H1 (cell line): Measurements from ENCODE around the gene PRODH. TPM values are rescaled to one million over a fixed set of nuclear protein-coding genes. Genes with fewer than 3 reads are reported as not detected.

Experiments
- CTCF ChIA-PET: fragments of 300-600 bp; sonication (Branson Sonifier 250); formaldehyde crosslinking; loops from one replicate; lab custom pipeline; 2021; ENCODE audit not compliant: partially characterized antibody; lab: Charles Lee
- POLR2A ChIA-PET: fragments of 300-600 bp; sonication (Branson Sonifier 250); formaldehyde crosslinking; loops from one replicate; lab custom pipeline; 2021; ENCODE audit warnings: inconsistent platforms; ENCODE audit not compliant: partially characterized antibody; lab: Charles Lee
- DNase-seq, 2 experiments: peaks; one replicate each; pipeline versions ENCODE4 v3.0.0 to v3.0.0-alpha.2; 2010 to 2022; ENCODE audit warnings: low spot score in 2 of 2, low read depth in 1 of 2, mixed read lengths in 1 of 2
- FAIRE-seq: peaks from 2 replicates; lab custom pipeline; 2011; peaks lifted over from hg19 to GRCh38; lab: Jason Lieb, UNC
- H2AFZ ChIP-seq: 2 replicates; pipeline ENCODE4 v1.8.1; 2012; ENCODE audit warnings: low read length, inconsistent platforms
- H2AK5ac ChIP-seq: 2 replicates; pipeline ENCODE4 v1.6.1; 2013; ENCODE audit warnings: low read depth, low read length
- H2BK120ac ChIP-seq: replicated peaks from 2 replicates; pipeline ENCODE3; 2013; ENCODE audit warnings: low read depth, low read length, inconsistent platforms
- H2BK12ac ChIP-seq: 2 replicates; pipeline ENCODE4 v1.6.1; 2013; ENCODE audit warnings: low read depth, low read length
- H2BK15ac ChIP-seq: 2 replicates; pipeline ENCODE4 v1.6.1; 2013; ENCODE audit warnings: low read length
- H2BK20ac ChIP-seq: 2 replicates; pipeline ENCODE4 v1.6.1; 2013; ENCODE audit warnings: low read length
- H2BK5ac ChIP-seq: 2 replicates; pipeline ENCODE4 v1.6.1; 2013; ENCODE audit warnings: low read depth, low read length
- H3K14ac ChIP-seq: 2 replicates; pipeline ENCODE4 v1.6.1; 2013; ENCODE audit warnings: inconsistent platforms; ENCODE audit not compliant: insufficient read length
- H3K18ac ChIP-seq: 2 replicates; pipeline ENCODE4 v1.6.1; 2013; ENCODE audit warnings: low read length; ENCODE audit errors: extremely low read depth
- H3K23ac ChIP-seq: 2 replicates; pipeline ENCODE4 v1.6.1; 2013; ENCODE audit warnings: inconsistent platforms; ENCODE audit not compliant: insufficient read length
- H3K23me2 ChIP-seq: 2 replicates; pipeline ENCODE4 v1.6.1; 2013; ENCODE audit warnings: low read depth, low read length
- H3K27ac ChIP-seq: 2 replicates; pipeline ENCODE4 v1.6.1; 2011; ENCODE audit warnings: low read depth, low read length, inconsistent platforms
- H3K27me3 ChIP-seq, 4 experiments: replicated peaks in 1 of 4; 1 replicate in 1 of 4; 2 replicates in 3 of 4; pipeline versions ENCODE4 v1.6.1 to v1.8.1; 2011 to 2013; ENCODE audit warnings: low read length in 3 of 4, mild to moderate bottlenecking in 3 of 4, inconsistent platforms in 2 of 4, mixed read lengths in 2 of 4, moderate library complexity in 1 of 4; ENCODE audit not compliant: control insufficient read depth in 3 of 4, insufficient read depth in 3 of 4; ENCODE audit errors: extremely low read depth in 1 of 4
- H3K36me3 ChIP-seq, 4 experiments: 2 replicates each; pipeline versions ENCODE4 v1.6.1 to v1.8.1; 2011 to 2013; ENCODE audit warnings: mild to moderate bottlenecking in 4 of 4, low read length in 3 of 4, moderate library complexity in 2 of 4, control low read depth in 1 of 4, inconsistent platforms in 1 of 4; ENCODE audit not compliant: insufficient read depth in 4 of 4, control insufficient read depth in 2 of 4
- H3K4ac ChIP-seq: replicated peaks from 2 replicates; pipeline ENCODE3; 2013; ENCODE audit warnings: low read length, low read depth, mixed read lengths, inconsistent platforms; ENCODE audit not compliant: insufficient read length
- H3K4me1 ChIP-seq, 4 experiments: replicated peaks in 1 of 4; 1 replicate in 1 of 4; 2 replicates in 3 of 4; pipeline versions ENCODE4 v1.6.1 to v1.8.1; 2011 to 2013; ENCODE audit warnings: low read length in 3 of 4, inconsistent platforms in 2 of 4, mixed read lengths in 1 of 4; ENCODE audit not compliant: insufficient read depth in 4 of 4, control insufficient read depth in 3 of 4
- H3K4me2 ChIP-seq, 2 experiments: 2 replicates each; pipeline versions ENCODE4 v1.6.1 to v1.8.1; 2011 to 2013; ENCODE audit warnings: low read depth in 2 of 2, low read length in 2 of 2, control low read depth in 1 of 2, inconsistent platforms in 1 of 2, mild to moderate bottlenecking in 1 of 2; ENCODE audit not compliant: insufficient read depth in 1 of 2
- H3K4me3 ChIP-seq, 4 experiments: fragments of 200-600, 300-600 bp in 1 of 4; sonication (generic), shearing (Covaris generic), sonication (Bioruptor Twin) in 1 of 4; 2 replicates each; pipeline versions ENCODE4 v1.5.1 to v1.8.1; 2011 to 2016; ENCODE audit warnings: low read length in 4 of 4, low read depth in 3 of 4, control low read depth in 2 of 4, inconsistent platforms in 2 of 4, mild to moderate bottlenecking in 2 of 4, mixed read lengths in 1 of 4, moderate library complexity in 1 of 4; ENCODE audit not compliant: insufficient read depth in 2 of 4; ENCODE audit errors: extremely low read depth in 1 of 4
- H3K56ac ChIP-seq: replicated peaks from 2 replicates; pipeline ENCODE3; 2013; ENCODE audit warnings: low read depth, mild to moderate bottlenecking, mixed read lengths, low read length, inconsistent platforms; ENCODE audit not compliant: insufficient read length
- H3K79me1 ChIP-seq: 2 replicates; pipeline ENCODE4 v1.6.1; 2013; ENCODE audit warnings: low read depth, low read length, control low read depth
- H3K79me2 ChIP-seq, 2 experiments: 2 replicates each; pipeline versions ENCODE4 v1.6.1 to v1.8.1; 2012 to 2013; ENCODE audit warnings: low read length in 2 of 2, mild to moderate bottlenecking in 2 of 2, inconsistent platforms in 1 of 2; ENCODE audit not compliant: insufficient read depth in 2 of 2, control insufficient read depth in 1 of 2
- H3K9ac ChIP-seq, 4 experiments: replicated peaks in 1 of 4; 1 replicate in 1 of 4; 2 replicates in 3 of 4; pipeline versions ENCODE4 v1.6.1 to v1.8.1; 2011 to 2013; ENCODE audit warnings: low read depth in 3 of 4, low read length in 3 of 4, control low read depth in 2 of 4, mild to moderate bottlenecking in 2 of 4, moderate library complexity in 2 of 4, inconsistent platforms in 1 of 4; ENCODE audit errors: extremely low read depth in 1 of 4
- H3K9me3 ChIP-seq, 2 experiments: 2 replicates each; pipeline versions ENCODE4 v1.6.1 to v1.8.1; 2012 to 2013; ENCODE audit warnings: mild to moderate bottlenecking in 2 of 2, moderate library complexity in 2 of 2, control low read depth in 1 of 2, inconsistent platforms in 1 of 2, low read depth in 1 of 2, low read length in 1 of 2, mixed read lengths in 1 of 2; ENCODE audit not compliant: insufficient read depth in 2 of 2
- H4K20me1 ChIP-seq, 2 experiments: replicated peaks in 1 of 2; 2 replicates each; pipeline versions ENCODE3 to v1.8.1; 2011 to 2013; ENCODE audit warnings: inconsistent platforms in 2 of 2, low read length in 2 of 2, mild to moderate bottlenecking in 1 of 2; ENCODE audit not compliant: insufficient read depth in 2 of 2, control insufficient read depth in 1 of 2
- H4K5ac ChIP-seq: 2 replicates; pipeline ENCODE4 v1.6.1; 2013; ENCODE audit warnings: low read length, low read depth, mixed read lengths, inconsistent platforms; ENCODE audit not compliant: insufficient read length
- H4K8ac ChIP-seq: 2 replicates; pipeline ENCODE4 v1.8.0; 2013; ENCODE audit warnings: mild to moderate bottlenecking, moderate library complexity, low read length, inconsistent platforms; ENCODE audit not compliant: insufficient read depth; ENCODE audit errors: extremely low read depth
- H4K91ac ChIP-seq: replicated peaks from 2 replicates; pipeline ENCODE3; 2013; ENCODE audit warnings: low read length, mixed read lengths, inconsistent platforms; ENCODE audit not compliant: insufficient read length
- BCL11A ChIP-seq, 2 experiments: IDR thresholded peaks; one replicate each; pipeline ENCODE4 v1.6.1; 2011; ENCODE audit warnings: low read depth in 2 of 2, low read length in 2 of 2, mild to moderate bottlenecking in 2 of 2
- CEBPB ChIP-seq: IDR thresholded peaks from 2 replicates; pipeline ENCODE4 v1.6.1; 2012; ENCODE audit warnings: low read depth, low read length
- KDM4A ChIP-seq: IDR thresholded peaks from one replicate; pipeline ENCODE4 v1.7.1; 2012; ENCODE audit warnings: low read depth, mild to moderate bottlenecking, moderate library complexity, low read length, inconsistent platforms; ENCODE audit not compliant: severe bottlenecking
- KDM5A ChIP-seq: fragments of 200-600 bp; IDR thresholded peaks from 2 replicates; pipeline ENCODE4 v1.7.1; 2012; ENCODE audit warnings: mild to moderate bottlenecking, low read length, inconsistent platforms, mixed read lengths
- RNF2 ChIP-seq: fragments of 200-900, 300-1000 bp; sonication (generic); IDR thresholded peaks from 2 replicates; pipeline ENCODE4 v1.7.1; 2016; ENCODE audit warnings: borderline replicate concordance, low read depth, mild to moderate bottlenecking, antibody characterized with exemption, low read length; ENCODE audit not compliant: poor library complexity, severe bottlenecking; ENCODE audit errors: missing control alignments
- SIRT6 ChIP-seq: IDR thresholded peaks from one replicate; pipeline ENCODE4 v1.7.1; 2012; ENCODE audit warnings: low read length, inconsistent platforms
- SIX5 ChIP-seq: IDR thresholded peaks from 2 replicates; pipeline ENCODE4 v1.6.1; 2011; ENCODE audit warnings: mild to moderate bottlenecking, low read depth, low read length
- TEAD4 ChIP-seq: IDR thresholded peaks from 2 replicates; pipeline ENCODE4 v1.6.1; 2012; ENCODE audit warnings: low read depth, low read length, inconsistent platforms, mixed read lengths
- YY1 ChIP-seq: IDR thresholded peaks from 2 replicates; pipeline ENCODE4 v1.6.1; 2011; ENCODE audit warnings: low read depth, mild to moderate bottlenecking, low read length
- WGBS, 2 experiments: shearing (Covaris generic) in 1 of 2; methylation state at CpG; one replicate each; pipeline versions ENCODE4 v1.1.6 to v1.1.7; 2013 to 2015; ENCODE audit warnings: low lambda C conversion rate in 2 of 2, mixed read lengths in 2 of 2, inconsistent platforms in 1 of 2, low coverage in 1 of 2, missing lambda C conversion rate in 1 of 2; ENCODE audit not compliant: insufficient replicate concordance in 2 of 2, insufficient coverage in 1 of 2, insufficient read length in 1 of 2; ENCODE audit errors: extremely low coverage in 1 of 2, missing lambda C conversion rate in 1 of 2; 5-methylcytosine and 5-hydroxymethylcytosine counted together
- polyA plus RNA-seq, 7 experiments: library from polyadenylated mRNA; depleted of rRNA in 3 of 7; stranded (reverse) in 5 of 7; unstranded in 2 of 7; fragments of >200 nt in 5 of 7; fragments of 200-250 nt in 2 of 7; gene quantifications; 1 replicate in 5 of 7; 2 replicates in 1 of 7; 4 replicates in 1 of 7; pipeline versions ENCODE4 v1.2.1 to v1.2.3, GENCODE V29; 2011 to 2013; ENCODE audit warnings: missing spikeins in 2 of 7, mixed read lengths in 2 of 7
- total RNA-seq: library from RNA; stranded (reverse); fragmentation: NEBNext Ultra II Directional; extraction: Animal tissue kit (Norgen Biotek cat#: 25700); gene quantifications from 2 replicates; pipeline ENCODE4 v1.2.1, GENCODE V29; 2021

Gene PRODH
- total and polyA plus RNA-seq, 2 of the 8 experiments (the other 6 are each of a cell fraction or from before 2014, with no cell fraction given) = 27.6 to 45.6 TPM

DNA sequence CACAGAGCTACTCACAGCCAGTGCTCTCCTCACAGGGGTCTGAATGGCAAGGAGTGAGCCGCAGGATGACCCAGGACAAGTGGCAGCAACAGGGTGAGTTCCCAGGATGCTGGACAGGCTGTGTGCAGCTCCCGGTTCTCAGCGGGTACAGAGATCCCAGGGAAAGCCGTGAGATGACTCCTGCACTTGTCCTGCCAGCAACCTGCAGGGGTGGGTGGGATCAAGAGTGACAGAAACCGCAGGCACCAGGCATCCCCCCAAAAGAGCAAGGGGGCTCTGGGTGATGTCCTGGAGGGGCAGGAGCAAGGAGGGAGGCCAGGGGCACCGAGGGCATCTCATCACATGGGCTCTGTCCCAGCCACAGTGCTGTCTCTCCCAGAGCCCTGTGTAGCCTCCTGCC is 15.9 kb upstream of the PRODH start:
- Histone ChIP-seq H3K27ac (no peak overlapping the region), H3K36me3 (peaks cover 0 to 12% (median 0%) of the 10 kb centered on the region in 4 experiments; a peak in 1 of 8 replicates), H3K79me1 (no peaks in the 10 kb centered on the region), H3K79me2 (no peaks in the 10 kb centered on the region), H3K4me3 (no peak overlapping the region), H4K91ac (no peak overlapping the region), H4K8ac (no peak overlapping the region), H4K20me1 (no peaks in the 10 kb centered on the region), H3K56ac (no peak overlapping the region), H3K23me2 (no peaks in the 10 kb centered on the region), H3K27me3 (no peaks in the 10 kb centered on the region), H3K4me2 (no peak overlapping the region), H3K9ac (no peak overlapping the region), H2AK5ac (no peak overlapping the region), H3K4me1 (peaks cover 0 to 9% (median 8%) of the 10 kb centered on the region in 4 experiments; a peak in 5 of 7 replicates), H2BK15ac (no peak overlapping the region), H2BK5ac (no peak overlapping the region), H2AFZ (no peak overlapping the region), H3K14ac (no peak overlapping the region), H2BK12ac (no peak overlapping the region), H3K18ac (no peak overlapping the region; the same call in 1 of the 2 replicates), H3K4ac (no peak overlapping the region), H3K23ac (no peak overlapping the region), H4K5ac (no peak overlapping the region), H2BK120ac (no peak overlapping the region), H3K9me3 (no peaks in the 10 kb centered on the region), H2BK20ac (no peak overlapping the region)
- no peak for FAIRE-seq
- ChIA-PET POLR2A (no interaction called here), CTCF (interaction anchor here (1.0 kb wide), 1 partner anchor 31 kb away, joined by 3 read pairs; no protein-coding TSS in a partner anchor)
- whole genome bisulfite sequencing, 2 experiments = 98% methylated on average over 4 of the region's 6 CpGs; no CpG with 5 or more reads in 1 of the 2 experiments
- TF ChIP-seq TEAD4 = no peak
- no peak for TF ChIP-seq CEBPB
- TF ChIP-seq BCL11A (IDR thresholded peaks at IDR 0.05; ENCODE audit: low read depth in 2 of 2, low read length in 2 of 2) = no peak
- no peak for TF ChIP-seq KDM4A
- TF ChIP-seq SIRT6 = no peak
- TF ChIP-seq RNF2 = no peak
- TF ChIP-seq SIX5 = no peak
- TF ChIP-seq YY1 = no peak
- TF ChIP-seq KDM5A = no peak
- DNase-seq = no peak
